SK-N-MC (cell line): ENCODE measurements around the gene NDST4.
"Not testable (repeated sequence)": the region's sequence is repeated elsewhere in the genome, so short reads cannot be mapped to it uniquely, and the experiment has no call there.

Source experiments
- DNase-seq: peaks from one replicate; pipeline ENCODE4 v3.0.0-alpha.2; 2011; ENCODE audit warnings: low read depth, low spot score
- H3K27ac ChIP-seq: fragments of 200-600 bp; sonication (generic); 2 replicates; pipeline ENCODE4 v1.5.1; 2016; ENCODE audit warnings: mixed run types
- H3K36me3 ChIP-seq: fragments of 200-600 bp; sonication (generic); 2 replicates; pipeline ENCODE4 v1.6.1; 2017; ENCODE audit warnings: antibody characterized with exemption, low read length, mixed read lengths; ENCODE audit not compliant: insufficient read depth
- H3K4me3 ChIP-seq: fragments of 200-600 bp; sonication (generic); 2 replicates; pipeline ENCODE4 v1.5.1; 2016
- H3K9ac ChIP-seq: fragments of 200-600 bp; sonication (generic); 2 replicates; pipeline ENCODE4 v1.8.0; 2017; ENCODE audit warnings: mixed run types, mixed read lengths; ENCODE audit not compliant: insufficient read length
- H3K9me3 ChIP-seq: fragments of 200-600 bp; sonication (generic); 2 replicates; pipeline ENCODE4 v1.6.1; 2017; ENCODE audit warnings: low read depth, mild to moderate bottlenecking, antibody characterized with exemption, low read length, moderate library complexity, mixed read lengths
- EZH2 ChIP-seq: fragments of 200-600 bp; sonication (generic); IDR thresholded peaks from one replicate; pipeline ENCODE4 v1.6.1; 2017; ENCODE audit warnings: antibody characterized with exemption
- FOXP2 ChIP-seq: optimal IDR thresholded peaks from 2 replicates; pipeline ENCODE3; 2011; ENCODE audit warnings: mild to moderate bottlenecking, moderate library complexity; ENCODE audit not compliant: insufficient read depth; ENCODE audit errors: extremely low read length, control extremely low read depth
- POLR2AphosphoS5 ChIP-seq: IDR thresholded peaks from 2 replicates; pipeline ENCODE4 v1.6.1; 2012; ENCODE audit warnings: mild to moderate bottlenecking, low read depth, low read length, borderline replicate concordance

Gene NDST4

GRCh38 chr4:115028682-115029410, 84.6 kb downstream of the NDST4 start:
- no peak overlapping the region for H3K9ac ChIP-seq
- TF ChIP-seq POLR2AphosphoS5 (peak; percentile 68; the same call in 1 of the 2 replicates), FOXP2 (no peak)
- DNase-seq: peak; percentile 89
- H3K27ac ChIP-seq: peak overlapping the region; percentile 64
- H3K36me3 ChIP-seq: peaks cover 42% of the 10 kb centered on the region
- H3K9me3 ChIP-seq: no peaks in the 10 kb centered on the region
- peak overlapping the region; percentile 30 for H3K4me3 ChIP-seq

GRCh38 chr4:114999880-115000279, 113.5 kb downstream of the NDST4 start:
- Histone ChIP-seq H3K9me3 (0 out of 2 replicates have a peak, but pooled peaks cover 4% of the 10 kb centered on the region), H3K36me3 (peaks cover 60% of the 10 kb centered on the region), H3K4me3 (no peak overlapping the region), H3K27ac (no peak overlapping the region), H3K9ac (no peak overlapping the region)
- no peak for DNase-seq
- TF ChIP-seq POLR2AphosphoS5: no peak
- TF ChIP-seq EZH2: no peak
- no peak for TF ChIP-seq FOXP2

- peaks cover 65% of the 10 kb centered on the region for H3K36me3 ChIP-seq
- H3K4me3 ChIP-seq: no peak overlapping the region
- TF ChIP-seq POLR2AphosphoS5 (no peak; the same call in 1 of the 2 replicates), EZH2 (no peak), FOXP2 (no peak)
- H3K27ac ChIP-seq: 0 out of 2 replicates have a peak overlapping the region, but pooled peaks have one; percentile 4
- DNase-seq: no peak
- no peak overlapping the region for H3K9ac ChIP-seq
- H3K9me3 ChIP-seq: 0 out of 2 replicates have a peak, but pooled peaks cover 4% of the 10 kb centered on the region
Observed at GRCh38 chr4:114998316-114998715, 115.1 kb downstream of the NDST4 start.

GRCh38 chr4:114997576-114998247, 115.7 kb downstream of the NDST4 start:
- Histone ChIP-seq H3K36me3 (peaks cover 63% of the 10 kb centered on the region), H3K27ac (no peak overlapping the region), H3K4me3 (no peak overlapping the region), H3K9me3 (0 out of 2 replicates have a peak, but pooled peaks cover 4% of the 10 kb centered on the region), H3K9ac (no peak overlapping the region)
- no peak for DNase-seq
- TF ChIP-seq FOXP2 (no peak), EZH2 (no peak), POLR2AphosphoS5 (no peak)

- DNase-seq: no peak
- H3K36me3 ChIP-seq: peaks cover 67% of the 10 kb centered on the region
- no peak for TF ChIP-seq POLR2AphosphoS5
- TF ChIP-seq FOXP2: no peak
- TF ChIP-seq EZH2: no peak
- no peak overlapping the region for H3K9ac ChIP-seq
- no peak overlapping the region; the same call in 1 of the 2 replicates for H3K4me3 ChIP-seq
- peaks cover 11% of the 10 kb centered on the region for H3K9me3 ChIP-seq
- H3K27ac ChIP-seq: peak overlapping the region; percentile 57
Observed at GRCh38 chr4:114986133-114986532, 127.3 kb downstream of the NDST4 start.

- H3K9me3 ChIP-seq: peaks cover 3% of the 10 kb centered on the region; the same call in 1 of the 2 replicates
- no peak overlapping the region for H3K9ac ChIP-seq
- H3K27ac ChIP-seq: peak overlapping the region; percentile 99
- H3K4me3 ChIP-seq: peak overlapping the region; percentile 62
- DNase-seq: peak; percentile 99
- H3K36me3 ChIP-seq: peaks cover 38% of the 10 kb centered on the region
- TF ChIP-seq EZH2 (no peak), POLR2AphosphoS5 (peak; percentile 91)
Observed at GRCh38 chr4:114980932-114981708, 132.3 kb downstream of the NDST4 start.

- Histone ChIP-seq H3K27ac (peak overlapping the region; percentile 99), H3K36me3 (peaks cover 30% of the 10 kb centered on the region)
- DNase-seq: not testable (repeated sequence)
Observed at GRCh38 chr4:114980399-114980798, 133.0 kb downstream of the NDST4 start.

GRCh38 chr4:114976901-114977300, 136.5 kb downstream of the NDST4 start:
- Histone ChIP-seq H3K4me3 (no peak overlapping the region), H3K36me3 (peaks cover 13% of the 10 kb centered on the region; the same call in 1 of the 2 replicates), H3K9ac (no peak overlapping the region), H3K27ac (peak overlapping the region; percentile 99), H3K9me3 (no peaks in the 10 kb centered on the region)
- TF ChIP-seq FOXP2 (no peak), EZH2 (no peak), POLR2AphosphoS5 (no peak)
- DNase-seq: no peak

More at GRCh38 chr4:114980399-114980798, 133.0 kb downstream of the NDST4 start:
- not testable (repeated sequence) for H3K9me3 ChIP-seq, H3K9ac ChIP-seq, H3K4me3 ChIP-seq
